Measurements from ENCODE around the gene DIDO1. TPM values are rescaled to one million over a fixed set of nuclear protein-coding genes. Genes with fewer than 3 reads are reported as not detected.

DIDO1 gene
- total and polyA plus RNA-seq, 2 of the 13 experiments (the other 11 are each of a cell fraction or from before 2014, with no cell fraction given): 75.0 to 75.1 TPM

DNA sequence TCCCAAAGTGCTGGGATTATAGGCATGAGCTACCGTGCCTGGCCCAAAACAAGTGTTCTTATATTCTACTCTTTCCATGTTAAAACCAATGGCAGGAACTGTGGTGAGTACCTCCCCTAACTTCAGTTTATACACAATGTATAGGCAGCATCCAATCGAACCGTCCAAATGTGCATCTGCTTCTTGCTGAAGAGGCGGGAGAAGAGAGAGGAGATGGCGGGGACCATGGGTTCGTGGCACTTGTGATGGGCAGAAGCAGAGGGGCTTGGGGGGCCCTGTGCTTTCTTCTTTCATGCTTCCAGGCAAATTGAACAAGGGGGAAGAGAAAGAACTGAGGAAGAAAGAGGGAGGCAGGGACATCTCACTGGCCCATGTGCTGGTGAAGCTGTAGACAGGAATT is 53.4 kb downstream of the DIDO1 start:
- FAIRE-seq: no peak
- Histone ChIP-seq H3K9me3 (ENCODE audit: low read length) (no peaks in the 10 kb centered on the region), H3K4me1 (ENCODE audit: insufficient read depth, low read length) (peaks cover 59% of the 10 kb centered on the region), H3K27ac (ENCODE audit: extremely low read length, insufficient read depth, low read length) (no peak overlapping the region), H3K27me3 (ENCODE audit: control insufficient read depth in 1 of 2, insufficient read depth in 2 of 2, low read length in 2 of 2) (peaks cover 2 to 12% of the 10 kb centered on the region in 2 experiments; a peak in 4 of 5 replicates), H3K36me3 (replicated peaks in 1 of 2; ENCODE audit: control insufficient read depth in 1 of 2, insufficient read depth in 2 of 2, low read length in 2 of 2) (no peaks in the 10 kb centered on the region), H3K4me2 (ENCODE audit: low read depth, low read length) (peak overlapping the region; percentile 71; the same call in 1 of the 2 replicates), H3K79me2 (ENCODE audit: insufficient read depth, low read length) (no peaks in the 10 kb centered on the region), H3K9ac (ENCODE audit: insufficient read depth, low read depth, low read length) (no peak overlapping the region), H3K4me3 (replicated peaks in 1 of 3; ENCODE audit: insufficient read depth in 1 of 3, low read depth in 2 of 3, low read length in 3 of 3) (no peak overlapping the region), H2AFZ (ENCODE audit: low read length) (no peak overlapping the region), H4K20me1 (ENCODE audit: insufficient read depth, low read length) (no peaks in the 10 kb centered on the region)
- ChIA-PET CTCF (ENCODE audit: low intra/inter-chr PET ratio, low total read pairs) (interaction anchor here (1.1 to 2.1 kb wide), 3 partner anchors 27 to 136 kb away, joined by 3 to 8 read pairs (median 3); no protein-coding TSS in a partner anchor), POLR2A (interaction anchor here (1.4 to 6.2 kb wide), 4 partner anchors 11 to 81 kb away, joined by 6 to 59 read pairs (median 8); partner anchors contain the start of genes SLC17A9 and TCFL5)
- in situ Hi-C loops (cut with HindIII; ENCODE audit: extremely low pct_ligation_motif_present, low pct_unique_long_range_greater_than_20kb): loop anchor here (5.0 kb wide), 1 partner anchor 139 kb away; no protein-coding TSS in a partner anchor
- no TSS peak for BruUV-seq (replicated peaks)
- 49% methylated on average over 6 of the region's 6 CpGs for WGBS (ENCODE audit: low lambda C conversion rate)
- no peak for DNase-seq (ENCODE audit: low spot score)
- ATAC-seq: no peak
- intact Hi-C loops (cut with micrococcal nuclease; ENCODE audit: unreplicated experiment): loop anchor here (2.0 to 5.0 kb wide), 3 partner anchors 28 to 206 kb away; no protein-coding TSS in a partner anchor
- TF ChIP-seq NRL (CRISPR knock-in tag; IDR thresholded peaks at IDR 0.05; ENCODE audit: borderline replicate concordance): no peak
- TF ChIP-seq, protein P1, sequence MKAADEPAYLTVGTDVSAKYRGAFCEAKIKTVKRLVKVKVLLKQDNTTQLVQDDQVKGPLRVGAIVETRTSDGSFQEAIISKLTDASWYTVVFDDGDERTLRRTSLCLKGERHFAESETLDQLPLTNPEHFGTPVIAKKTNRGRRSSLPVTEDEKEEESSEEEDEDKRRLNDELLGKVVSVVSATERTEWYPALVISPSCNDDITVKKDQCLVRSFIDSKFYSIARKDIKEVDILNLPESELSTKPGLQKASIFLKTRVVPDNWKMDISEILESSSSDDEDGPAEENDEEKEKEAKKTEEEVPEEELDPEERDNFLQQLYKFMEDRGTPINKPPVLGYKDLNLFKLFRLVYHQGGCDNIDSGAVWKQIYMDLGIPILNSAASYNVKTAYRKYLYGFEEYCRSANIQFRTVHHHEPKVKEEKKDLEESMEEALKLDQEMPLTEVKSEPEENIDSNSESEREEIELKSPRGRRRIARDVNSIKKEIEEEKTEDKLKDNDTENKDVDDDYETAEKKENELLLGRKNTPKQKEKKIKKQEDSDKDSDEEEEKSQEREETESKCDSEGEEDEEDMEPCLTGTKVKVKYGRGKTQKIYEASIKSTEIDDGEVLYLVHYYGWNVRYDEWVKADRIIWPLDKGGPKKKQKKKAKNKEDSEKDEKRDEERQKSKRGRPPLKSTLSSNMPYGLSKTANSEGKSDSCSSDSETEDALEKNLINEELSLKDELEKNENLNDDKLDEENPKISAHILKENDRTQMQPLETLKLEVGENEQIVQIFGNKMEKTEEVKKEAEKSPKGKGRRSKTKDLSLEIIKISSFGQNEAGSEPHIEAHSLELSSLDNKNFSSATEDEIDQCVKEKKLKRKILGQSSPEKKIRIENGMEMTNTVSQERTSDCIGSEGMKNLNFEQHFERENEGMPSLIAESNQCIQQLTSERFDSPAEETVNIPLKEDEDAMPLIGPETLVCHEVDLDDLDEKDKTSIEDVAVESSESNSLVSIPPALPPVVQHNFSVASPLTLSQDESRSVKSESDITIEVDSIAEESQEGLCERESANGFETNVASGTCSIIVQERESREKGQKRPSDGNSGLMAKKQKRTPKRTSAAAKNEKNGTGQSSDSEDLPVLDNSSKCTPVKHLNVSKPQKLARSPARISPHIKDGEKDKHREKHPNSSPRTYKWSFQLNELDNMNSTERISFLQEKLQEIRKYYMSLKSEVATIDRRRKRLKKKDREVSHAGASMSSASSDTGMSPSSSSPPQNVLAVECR (CRISPR knock-in tag; IDR thresholded peaks at IDR 0.05; ENCODE audit: borderline replicate concordance): peak; percentile 0; the same call in 1 of the 2 replicates
- no peak for TF ChIP-seq NR2F1 (CRISPR knock-in tag; IDR thresholded peaks at IDR 0.05)
- TF ChIP-seq MEF2D (CRISPR knock-in tag; IDR thresholded peaks at IDR 0.05): 0 out of 2 replicates have a peak, but pooled peaks have one; percentile 17
- TF ChIP-seq ATRX (CRISPR knock-in tag; IDR thresholded peaks at IDR 0.05; ENCODE audit: borderline replicate concordance): no peak
- TF ChIP-seq, protein P2, sequence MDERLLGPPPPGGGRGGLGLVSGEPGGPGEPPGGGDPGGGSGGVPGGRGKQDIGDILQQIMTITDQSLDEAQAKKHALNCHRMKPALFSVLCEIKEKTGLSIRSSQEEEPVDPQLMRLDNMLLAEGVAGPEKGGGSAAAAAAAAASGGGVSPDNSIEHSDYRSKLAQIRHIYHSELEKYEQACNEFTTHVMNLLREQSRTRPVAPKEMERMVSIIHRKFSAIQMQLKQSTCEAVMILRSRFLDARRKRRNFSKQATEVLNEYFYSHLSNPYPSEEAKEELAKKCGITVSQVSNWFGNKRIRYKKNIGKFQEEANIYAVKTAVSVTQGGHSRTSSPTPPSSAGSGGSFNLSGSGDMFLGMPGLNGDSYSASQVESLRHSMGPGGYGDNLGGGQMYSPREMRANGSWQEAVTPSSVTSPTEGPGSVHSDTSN (CRISPR knock-in tag; IDR thresholded peaks at IDR 0.05): no peak
- TF ChIP-seq RAD51 (IDR thresholded peaks at IDR 0.05; ENCODE audit: borderline replicate concordance): no peak
- TF ChIP-seq PRPF4 (IDR thresholded peaks at IDR 0.05; ENCODE audit: low read depth, low read length, poor library complexity, severe bottlenecking): no peak
- TF ChIP-seq, protein P3, sequence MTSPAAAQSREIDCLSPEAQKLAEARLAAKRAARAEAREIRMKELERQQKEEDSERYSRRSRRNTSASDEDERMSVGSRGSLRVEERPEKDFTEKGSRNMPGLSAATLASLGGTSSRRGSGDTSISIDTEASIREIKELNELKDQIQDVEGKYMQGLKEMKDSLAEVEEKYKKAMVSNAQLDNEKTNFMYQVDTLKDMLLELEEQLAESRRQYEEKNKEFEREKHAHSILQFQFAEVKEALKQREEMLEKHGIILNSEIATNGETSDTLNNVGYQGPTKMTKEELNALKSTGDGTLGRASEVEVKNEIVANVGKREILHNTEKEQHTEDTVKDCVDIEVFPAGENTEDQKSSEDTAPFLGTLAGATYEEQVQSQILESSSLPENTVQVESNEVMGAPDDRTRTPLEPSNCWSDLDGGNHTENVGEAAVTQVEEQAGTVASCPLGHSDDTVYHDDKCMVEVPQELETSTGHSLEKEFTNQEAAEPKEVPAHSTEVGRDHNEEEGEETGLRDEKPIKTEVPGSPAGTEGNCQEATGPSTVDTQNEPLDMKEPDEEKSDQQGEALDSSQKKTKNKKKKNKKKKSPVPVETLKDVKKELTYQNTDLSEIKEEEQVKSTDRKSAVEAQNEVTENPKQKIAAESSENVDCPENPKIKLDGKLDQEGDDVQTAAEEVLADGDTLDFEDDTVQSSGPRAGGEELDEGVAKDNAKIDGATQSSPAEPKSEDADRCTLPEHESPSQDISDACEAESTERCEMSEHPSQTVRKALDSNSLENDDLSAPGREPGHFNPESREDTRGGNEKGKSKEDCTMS (CRISPR knock-in tag; conservative IDR thresholded peaks at IDR 0.05): no peak
- TF ChIP-seq ZNF607 (CRISPR knock-in tag; IDR thresholded peaks at IDR 0.05; ENCODE audit: borderline replicate concordance): no peak
- no peak for TF ChIP-seq ZNF772 (CRISPR knock-in tag; IDR thresholded peaks at IDR 0.05)
- TF ChIP-seq DPF2 (CRISPR knock-in tag; IDR thresholded peaks at IDR 0.05; ENCODE audit: borderline replicate concordance, low read depth): no peak
- peak; percentile 68; the same call in 1 of the 2 replicates for TF ChIP-seq ZNF501 (CRISPR knock-in tag; IDR thresholded peaks at IDR 0.05)
- TF ChIP-seq ZNF790 (CRISPR knock-in tag; IDR thresholded peaks at IDR 0.05; ENCODE audit: borderline replicate concordance): no peak
- no peak for TF ChIP-seq EEA1 (CRISPR knock-in tag; IDR thresholded peaks at IDR 0.05; ENCODE audit: borderline replicate concordance)
- no peak for TF ChIP-seq ZNF230 (CRISPR knock-in tag; IDR thresholded peaks at IDR 0.05)

All from HepG2 (cell line).